ENCODE measurements around the gene PRTG.

DNA sequence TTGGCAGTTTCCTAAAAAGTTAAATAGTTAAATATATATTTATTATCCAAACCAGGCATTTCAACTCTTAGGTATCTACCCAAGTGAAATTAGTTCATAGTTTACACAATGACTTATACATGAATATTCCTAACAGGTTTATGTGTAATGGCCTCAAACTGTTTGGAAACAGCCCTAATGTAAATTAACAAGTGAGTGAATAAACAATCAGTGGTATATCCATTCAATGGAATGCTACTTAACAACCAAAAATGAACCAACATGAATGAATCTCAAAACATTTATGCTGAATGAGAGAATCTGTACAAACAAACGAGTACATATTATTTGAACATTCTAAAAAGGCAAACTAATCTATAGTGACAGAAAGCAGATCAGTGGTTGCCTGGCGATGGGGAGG, 33.5 kb downstream of the PRTG start:
- TF ChIP-seq POLR2AphosphoS5 (IDR thresholded peaks at IDR 0.05; ENCODE audit: low read depth) (no peak), EZH2 (IDR thresholded peaks at IDR 0.05; ENCODE audit: low read depth, unreplicated experiment) (no peak), CREB1 (CRISPR knock-in tag; IDR thresholded peaks at IDR 0.05; ENCODE audit: low read depth) (no peak), JUNB (IDR thresholded peaks at IDR 0.05; ENCODE audit: unreplicated experiment) (no peak)
- TF ChIP-seq, protein P1, sequence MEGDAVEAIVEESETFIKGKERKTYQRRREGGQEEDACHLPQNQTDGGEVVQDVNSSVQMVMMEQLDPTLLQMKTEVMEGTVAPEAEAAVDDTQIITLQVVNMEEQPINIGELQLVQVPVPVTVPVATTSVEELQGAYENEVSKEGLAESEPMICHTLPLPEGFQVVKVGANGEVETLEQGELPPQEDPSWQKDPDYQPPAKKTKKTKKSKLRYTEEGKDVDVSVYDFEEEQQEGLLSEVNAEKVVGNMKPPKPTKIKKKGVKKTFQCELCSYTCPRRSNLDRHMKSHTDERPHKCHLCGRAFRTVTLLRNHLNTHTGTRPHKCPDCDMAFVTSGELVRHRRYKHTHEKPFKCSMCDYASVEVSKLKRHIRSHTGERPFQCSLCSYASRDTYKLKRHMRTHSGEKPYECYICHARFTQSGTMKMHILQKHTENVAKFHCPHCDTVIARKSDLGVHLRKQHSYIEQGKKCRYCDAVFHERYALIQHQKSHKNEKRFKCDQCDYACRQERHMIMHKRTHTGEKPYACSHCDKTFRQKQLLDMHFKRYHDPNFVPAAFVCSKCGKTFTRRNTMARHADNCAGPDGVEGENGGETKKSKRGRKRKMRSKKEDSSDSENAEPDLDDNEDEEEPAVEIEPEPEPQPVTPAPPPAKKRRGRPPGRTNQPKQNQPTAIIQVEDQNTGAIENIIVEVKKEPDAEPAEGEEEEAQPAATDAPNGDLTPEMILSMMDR (conservative IDR thresholded peaks at IDR 0.05; ENCODE audit: low read depth in 2 of 2): no peak
- TF ChIP-seq, protein P2, sequence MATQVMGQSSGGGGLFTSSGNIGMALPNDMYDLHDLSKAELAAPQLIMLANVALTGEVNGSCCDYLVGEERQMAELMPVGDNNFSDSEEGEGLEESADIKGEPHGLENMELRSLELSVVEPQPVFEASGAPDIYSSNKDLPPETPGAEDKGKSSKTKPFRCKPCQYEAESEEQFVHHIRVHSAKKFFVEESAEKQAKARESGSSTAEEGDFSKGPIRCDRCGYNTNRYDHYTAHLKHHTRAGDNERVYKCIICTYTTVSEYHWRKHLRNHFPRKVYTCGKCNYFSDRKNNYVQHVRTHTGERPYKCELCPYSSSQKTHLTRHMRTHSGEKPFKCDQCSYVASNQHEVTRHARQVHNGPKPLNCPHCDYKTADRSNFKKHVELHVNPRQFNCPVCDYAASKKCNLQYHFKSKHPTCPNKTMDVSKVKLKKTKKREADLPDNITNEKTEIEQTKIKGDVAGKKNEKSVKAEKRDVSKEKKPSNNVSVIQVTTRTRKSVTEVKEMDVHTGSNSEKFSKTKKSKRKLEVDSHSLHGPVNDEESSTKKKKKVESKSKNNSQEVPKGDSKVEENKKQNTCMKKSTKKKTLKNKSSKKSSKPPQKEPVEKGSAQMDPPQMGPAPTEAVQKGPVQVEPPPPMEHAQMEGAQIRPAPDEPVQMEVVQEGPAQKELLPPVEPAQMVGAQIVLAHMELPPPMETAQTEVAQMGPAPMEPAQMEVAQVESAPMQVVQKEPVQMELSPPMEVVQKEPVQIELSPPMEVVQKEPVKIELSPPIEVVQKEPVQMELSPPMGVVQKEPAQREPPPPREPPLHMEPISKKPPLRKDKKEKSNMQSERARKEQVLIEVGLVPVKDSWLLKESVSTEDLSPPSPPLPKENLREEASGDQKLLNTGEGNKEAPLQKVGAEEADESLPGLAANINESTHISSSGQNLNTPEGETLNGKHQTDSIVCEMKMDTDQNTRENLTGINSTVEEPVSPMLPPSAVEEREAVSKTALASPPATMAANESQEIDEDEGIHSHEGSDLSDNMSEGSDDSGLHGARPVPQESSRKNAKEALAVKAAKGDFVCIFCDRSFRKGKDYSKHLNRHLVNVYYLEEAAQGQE (IDR thresholded peaks at IDR 0.05; ENCODE audit: unreplicated experiment): no peak

All from GM23338 (cell line).